Left lung (tissue), 10 donors: Measurements from ENCODE around the gene SLC22A17. TPM values are rescaled to one million over a fixed set of nuclear protein-coding genes. Genes with fewer than 3 reads are reported as not detected.
"Not testable (repeated sequence)": the region's sequence is repeated elsewhere in the genome, so short reads cannot be mapped to it uniquely, and the experiment has no call there.

Experiments used
- ATAC-seq: fragments of 200-7000 bp; cut with Tn5 transposase; one replicate; pipeline ENCODE4 v1.9.1; 2020; ENCODE audit warnings: moderate library complexity
- DNase-seq, 4 donors: peaks; one replicate each; pipeline ENCODE4 v3.0.0-alpha.2; 2013 to 2020
- H3K27ac ChIP-seq, 2 donors: fragments of 200-600 bp; sonication (generic) in 1 of 2; one replicate each; pipeline versions ENCODE4 v1.5.0 to v1.8.0; 2020 to 2021
- H3K27me3 ChIP-seq, 2 donors: fragments of 200-600 bp; sonication (generic) in 1 of 2; one replicate each; pipeline versions ENCODE4 v1.5.0 to v1.8.0; 2020 to 2021
- H3K36me3 ChIP-seq, 2 donors: fragments of 200-600 bp; sonication (generic) in 1 of 2; one replicate each; pipeline versions ENCODE4 v1.5.0 to v1.8.0; 2020 to 2021
- H3K4me1 ChIP-seq, 2 donors: fragments of 200-600 bp; one replicate each; pipeline ENCODE4 v1.8.0; 2021
- H3K4me3 ChIP-seq, 2 donors: fragments of 200-600 bp; sonication (generic) in 1 of 2; one replicate each; pipeline versions ENCODE4 v1.5.0 to v1.8.0; 2020 to 2021; ENCODE audit warnings: mild to moderate bottlenecking in 1 of 2
- H3K9me3 ChIP-seq, 2 donors: fragments of 200-600 bp; sonication (generic) in 1 of 2; one replicate each; pipeline versions ENCODE4 v1.5.0 to v1.8.0; 2020 to 2021
- CTCF ChIP-seq, 2 donors: fragments of 200-600 bp; sonication (generic) in 1 of 2; IDR thresholded peaks; one replicate each; pipeline versions ENCODE4 v1.5.0 to v1.8.0; 2021; ENCODE audit warnings: antibody characterized with exemption in 2 of 2
- intact Hi-C, 2 donors: fragments of 100-400 bp; cut with DNase I; formaldehyde crosslinking; loops; one replicate each; pipeline versions ENCODE4 v1.11.2 to v1.14.2; 2022
- polyA plus RNA-seq, 6 donors: library from polyadenylated mRNA; unstranded; fragments of 120-200 nt; gene quantifications; one replicate each; pipeline ENCODE4 v1.2.1, GENCODE V29; 2013; ENCODE audit not compliant: insufficient read length in 6 of 6
- total RNA-seq, 2 donors: library from RNA; stranded (reverse); fragmentation: NEBNext Ultra II Directional; extraction: Animal tissue kit (Norgen Biotek cat#: 25700); gene quantifications; one replicate each; pipeline ENCODE4 v1.2.1, GENCODE V29; 2021
- donor health status: DM: no; HTN: yes; CAD: no.
- donor health status: DM: no; HTN: no; CAD: no.

SLC22A17 gene
- total and polyA plus RNA-seq, 8 donors: 13.2 to 41.5 (median 32.2) TPM

- no peak for ATAC-seq
- H3K36me3 ChIP-seq: peaks cover 0 to 39% of the 10 kb centered on the region in 2 donors
- H3K9me3 ChIP-seq: no peaks in the 10 kb centered on the region
- H3K27ac ChIP-seq: no peak overlapping the region
- H3K4me1 ChIP-seq: peaks cover 8 to 15% of the 10 kb centered on the region in 2 donors
- H3K4me3 ChIP-seq: no peak overlapping the region
- intact Hi-C loops: loop anchor here in 1 of 2 donors (10.0 kb wide), 1 partner anchor 48 kb away; the partner anchor contains the start of genes CMTM5 and IL25
- DNase-seq: no peak
- no peaks in the 10 kb centered on the region for H3K27me3 ChIP-seq
- TF ChIP-seq CTCF (IDR thresholded peaks at IDR 0.05): no peak
These were observed 26.0 kb downstream of the SLC22A17 start for GRCh38 chr14:23326491-23327332.

- Histone ChIP-seq H3K4me1 (peaks cover 8 to 15% of the 10 kb centered on the region in 2 donors), H3K36me3 (peaks cover 0 to 39% of the 10 kb centered on the region in 2 donors)
- intact Hi-C loops: loop anchor here in 1 of 2 donors (10.0 kb wide), 1 partner anchor 49 kb away; the partner anchor contains the start of genes CMTM5 and IL25
- not testable (repeated sequence) for ATAC-seq, DNase-seq, H3K27me3 ChIP-seq, H3K4me3 ChIP-seq, H3K9me3 ChIP-seq, H3K27ac ChIP-seq
These were observed 26.9 kb downstream of the SLC22A17 start for GRCh38 chr14:23325746-23326145.

DNA sequence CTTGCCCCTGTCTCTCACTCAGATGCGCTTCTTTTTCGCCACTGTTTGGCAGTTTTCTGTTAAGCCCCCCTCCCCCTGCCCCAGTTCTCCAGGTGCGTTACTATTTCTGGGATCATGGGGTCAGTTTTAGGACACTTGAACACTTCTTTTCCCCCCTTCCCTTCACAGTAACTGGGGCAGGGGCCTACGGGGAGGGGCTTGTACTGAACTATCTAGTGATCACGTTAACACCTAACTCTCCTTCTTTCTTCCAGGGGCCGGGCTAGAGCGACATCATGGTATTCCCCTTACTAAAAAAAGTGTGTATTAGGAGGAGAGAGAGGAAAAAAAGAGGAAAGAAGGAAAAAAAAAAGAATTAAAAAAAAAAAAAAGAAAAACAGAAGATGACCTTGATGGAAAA, 27.7 kb downstream of the SLC22A17 start:
- peaks cover 13 to 22% of the 10 kb centered on the region in 2 donors for H3K4me1 ChIP-seq
- no peak for TF ChIP-seq CTCF (IDR thresholded peaks at IDR 0.05)
- no peaks in the 10 kb centered on the region for H3K27me3 ChIP-seq
- DNase-seq (no peak), ATAC-seq (no peak)
- peaks cover 0 to 39% of the 10 kb centered on the region in 2 donors for H3K36me3 ChIP-seq
- intact Hi-C loops: loop anchor here in 1 of 2 donors (10.0 kb wide), 1 partner anchor 50 kb away; the partner anchor contains the start of genes CMTM5 and IL25
- H3K27ac ChIP-seq: no peak overlapping the region
- no peaks in the 10 kb centered on the region for H3K9me3 ChIP-seq
- no peak overlapping the region for H3K4me3 ChIP-seq

- intact Hi-C loops: loop anchor here in 1 of 2 donors (10.0 kb wide), 1 partner anchor 50 kb away; the partner anchor contains the start of genes CMTM5 and IL25
- Histone ChIP-seq H3K4me1 (peaks cover 13 to 23% of the 10 kb centered on the region in 2 donors), H3K27me3 (no peaks in the 10 kb centered on the region), H3K9me3 (no peaks in the 10 kb centered on the region), H3K4me3 (no peak overlapping the region), H3K27ac (no peak overlapping the region), H3K36me3 (peaks cover 0 to 39% of the 10 kb centered on the region in 2 donors)
- TF ChIP-seq CTCF (IDR thresholded peaks at IDR 0.05): no peak
- no peak for DNase-seq
- ATAC-seq: no peak
These were observed 28.2 kb downstream of the SLC22A17 start for GRCh38 chr14:23324455-23324846.

GRCh38 chr14:23323838-23324454, 28.7 kb downstream of the SLC22A17 start:
- DNase-seq (no peak), ATAC-seq (no peak)
- Histone ChIP-seq H3K4me1 (peaks cover 13 to 23% of the 10 kb centered on the region in 2 donors), H3K36me3 (peaks cover 0 to 39% of the 10 kb centered on the region in 2 donors), H3K4me3 (no peak overlapping the region), H3K27me3 (no peaks in the 10 kb centered on the region), H3K9me3 (no peaks in the 10 kb centered on the region), H3K27ac (no peak overlapping the region)
- intact Hi-C loops: loop anchor here in 1 of 2 donors (10.0 kb wide), 1 partner anchor 51 kb away; the partner anchor contains the start of genes CMTM5 and IL25
- no peak for TF ChIP-seq CTCF (IDR thresholded peaks at IDR 0.05)
